Activated CD8-positive, alpha-beta memory T cell treated with anti-CD3 and anti-CD28 coated beads, Interleukin-2, amount 50 U/mL, for 1 hour (primary cell): ENCODE measurements around the gene TMPRSS12.
"Not testable (repeated sequence)": the region's sequence is repeated elsewhere in the genome, so short reads cannot be mapped to it uniquely, and the experiment has no call there.

Experiments used
- DNase-seq: peaks from one replicate; pipeline ENCODE4 v3.0.0-alpha.2; 2020; ENCODE audit errors: extremely low read depth

The TMPRSS12 gene, protein sequence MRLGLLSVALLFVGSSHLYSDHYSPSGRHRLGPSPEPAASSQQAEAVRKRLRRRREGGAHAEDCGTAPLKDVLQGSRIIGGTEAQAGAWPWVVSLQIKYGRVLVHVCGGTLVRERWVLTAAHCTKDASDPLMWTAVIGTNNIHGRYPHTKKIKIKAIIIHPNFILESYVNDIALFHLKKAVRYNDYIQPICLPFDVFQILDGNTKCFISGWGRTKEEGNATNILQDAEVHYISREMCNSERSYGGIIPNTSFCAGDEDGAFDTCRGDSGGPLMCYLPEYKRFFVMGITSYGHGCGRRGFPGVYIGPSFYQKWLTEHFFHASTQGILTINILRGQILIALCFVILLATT

DNA sequence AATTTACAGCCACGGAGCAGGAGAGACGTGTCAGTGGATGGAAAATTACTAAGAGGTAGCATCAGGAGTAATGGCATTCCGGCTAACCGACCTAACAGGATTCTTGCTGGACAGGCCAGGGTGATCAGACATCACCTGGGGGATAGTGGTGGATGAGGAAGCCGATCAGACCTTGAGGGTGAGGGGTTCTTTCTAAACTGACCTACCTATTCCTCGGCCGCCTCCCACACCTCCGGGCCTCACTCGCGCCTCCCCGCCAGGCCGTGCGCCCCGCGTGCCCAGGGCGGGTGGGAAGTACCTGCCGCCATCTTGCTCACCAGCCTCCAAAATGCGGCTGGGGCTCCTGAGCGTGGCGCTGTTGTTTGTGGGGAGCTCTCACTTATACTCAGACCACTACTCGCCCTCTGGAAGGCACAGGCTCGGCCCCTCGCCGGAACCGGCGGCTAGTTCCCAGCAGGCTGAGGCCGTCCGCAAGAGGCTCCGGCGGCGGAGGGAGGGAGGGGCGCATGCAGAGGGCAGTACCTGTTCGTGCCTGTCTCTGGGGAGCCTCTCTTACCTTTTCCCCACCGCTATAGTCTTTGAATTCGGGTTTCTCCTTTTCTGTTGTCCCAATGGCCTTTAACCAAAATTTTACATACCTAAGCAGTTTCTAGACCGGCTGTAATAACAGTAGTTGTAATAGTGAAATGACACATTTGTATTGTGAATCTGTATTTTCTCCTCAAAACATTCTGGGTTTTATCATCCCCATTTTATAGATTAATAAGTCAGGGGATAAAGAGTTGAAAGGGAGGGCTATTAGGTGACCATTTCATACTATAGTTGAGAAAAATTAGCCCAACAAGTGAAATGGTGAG lies at the start of gene TMPRSS12:
TMPRSS12 (plus strand) TSS at position 290 of the 857 bp plus-strand sequence; CDS start at position 329, 39 bp downstream.
- DNase-seq = no peak

DNA sequence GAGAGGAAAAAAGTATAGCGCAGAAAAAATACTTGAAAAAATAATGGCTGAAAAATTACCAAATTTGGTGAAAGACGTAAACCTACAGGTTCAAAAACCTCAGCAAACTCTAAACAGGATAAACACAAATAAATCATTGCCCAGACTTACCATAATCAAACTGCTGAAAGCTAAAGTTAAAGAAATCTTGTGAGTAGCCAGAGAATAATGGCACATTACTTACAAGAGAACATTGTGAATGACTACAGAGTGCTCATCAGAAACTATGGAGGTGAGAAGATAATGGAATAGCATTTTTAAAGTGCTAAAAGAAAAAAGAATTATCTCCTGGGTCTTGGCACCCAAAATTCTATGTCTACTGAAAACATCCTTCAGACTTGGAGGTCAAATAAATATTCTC lies 42.8 kb upstream of the TMPRSS12 start:
- DNase-seq = no peak

DNA sequence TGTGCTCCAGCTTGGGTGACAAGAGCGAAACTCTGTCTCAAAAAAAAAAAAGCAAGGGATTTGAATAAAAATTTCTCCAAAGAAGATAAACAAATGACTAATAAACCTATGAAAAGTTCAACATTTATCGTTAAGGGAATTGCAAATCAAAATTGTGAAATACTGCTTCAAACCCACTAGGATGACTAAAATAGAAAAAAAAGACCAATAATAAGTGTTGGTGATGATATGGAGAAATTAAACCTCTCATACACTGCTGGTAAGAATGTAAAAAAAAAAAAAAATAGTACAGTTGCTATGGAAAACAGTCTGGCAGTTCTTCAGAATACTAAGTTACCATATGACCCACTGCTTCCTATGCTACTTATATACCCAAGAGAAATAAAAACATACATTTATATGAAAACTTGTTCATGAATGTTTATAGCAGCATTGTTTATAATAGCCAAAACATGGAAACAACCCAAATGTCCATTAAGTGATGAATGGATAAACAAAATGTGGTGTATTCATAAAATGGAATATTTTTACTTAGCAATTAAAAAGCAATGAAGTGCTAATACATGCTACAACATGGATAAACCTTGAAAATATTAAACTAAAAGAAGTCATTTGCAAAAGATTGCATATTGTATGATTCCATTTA lies 39.4 kb upstream of the TMPRSS12 start:
- DNase-seq = no peak

DNA sequence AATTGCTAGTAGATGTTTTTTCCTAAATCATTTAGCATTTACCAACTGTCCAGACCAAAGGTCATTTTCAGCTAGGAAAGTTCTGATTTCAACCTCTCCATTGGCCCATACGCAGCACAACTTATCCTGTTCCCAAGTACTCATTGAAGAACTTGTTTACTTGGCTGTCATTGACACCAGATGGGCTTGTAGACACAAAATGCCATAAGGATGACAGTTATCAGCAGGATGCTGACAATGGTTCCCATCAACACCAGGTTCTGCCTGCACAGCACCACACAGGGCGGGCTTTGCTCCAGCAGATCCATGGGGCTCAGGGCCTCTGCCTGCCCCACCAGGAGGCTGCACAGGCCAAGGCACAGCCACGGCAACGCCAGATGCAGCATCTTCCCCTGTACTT lies 36.5 kb upstream of the TMPRSS12 start:
- DNase-seq = no peak

DNA sequence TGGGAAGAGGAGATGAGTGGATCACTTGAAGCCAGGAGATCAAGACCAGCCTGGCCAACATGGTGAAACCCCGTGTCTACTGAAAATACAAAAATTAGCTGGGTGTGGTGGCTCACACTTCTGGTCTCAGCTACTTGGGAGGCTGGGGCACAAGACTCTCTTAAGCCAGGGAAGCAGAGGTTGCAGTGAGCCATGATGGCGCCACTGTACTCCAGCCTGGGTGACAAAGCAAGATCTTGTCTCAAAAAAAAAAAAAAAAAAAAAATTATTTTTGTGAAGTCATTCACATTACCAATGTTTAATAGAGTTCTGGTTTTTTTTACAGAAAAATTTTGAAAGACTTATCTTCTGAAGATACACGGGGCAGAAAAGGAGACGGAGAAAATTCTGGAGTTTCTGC lies 33.6 kb upstream of the TMPRSS12 start:
- DNase-seq = not testable (repeated sequence)

DNA sequence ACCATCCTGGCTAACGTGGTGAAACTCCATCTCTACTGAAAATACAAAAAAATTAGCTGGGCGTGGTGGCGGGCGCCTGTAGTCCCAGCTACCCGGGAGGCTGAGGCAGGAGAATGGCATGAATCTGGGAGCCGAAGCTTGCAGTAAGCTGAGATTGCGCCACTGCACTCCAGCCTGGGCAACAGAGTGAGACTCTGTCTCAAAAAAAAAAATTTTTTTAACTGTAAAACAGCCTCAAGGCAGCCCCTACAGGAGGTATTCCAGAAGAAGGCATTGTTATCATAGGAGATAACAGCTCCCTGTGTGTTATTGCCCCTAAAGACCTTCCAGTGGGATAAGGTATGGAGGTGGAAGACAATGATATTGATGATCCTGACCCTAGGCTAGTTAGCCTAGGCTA lies 27.8 kb upstream of the TMPRSS12 start:
- not testable (repeated sequence) for DNase-seq

DNA sequence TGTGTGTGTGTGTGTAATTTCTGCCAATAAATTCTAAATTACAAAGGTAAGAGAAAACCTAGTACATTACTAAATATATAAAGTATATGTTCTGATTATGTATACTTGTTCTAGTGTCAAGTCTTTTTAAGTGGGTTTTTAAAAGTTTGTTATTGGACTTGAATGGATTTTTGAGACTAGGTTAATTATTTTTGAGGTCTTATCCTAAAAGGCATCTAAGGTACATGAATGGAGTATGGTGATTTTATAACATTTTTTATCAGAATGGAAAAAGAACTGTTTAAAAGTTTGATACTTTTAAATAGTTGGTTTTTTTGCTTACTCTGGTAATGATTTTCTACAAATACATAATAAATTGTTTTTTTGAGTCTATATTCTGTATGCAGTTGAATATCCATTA lies 22.5 kb upstream of the TMPRSS12 start:
- no peak for DNase-seq

DNA sequence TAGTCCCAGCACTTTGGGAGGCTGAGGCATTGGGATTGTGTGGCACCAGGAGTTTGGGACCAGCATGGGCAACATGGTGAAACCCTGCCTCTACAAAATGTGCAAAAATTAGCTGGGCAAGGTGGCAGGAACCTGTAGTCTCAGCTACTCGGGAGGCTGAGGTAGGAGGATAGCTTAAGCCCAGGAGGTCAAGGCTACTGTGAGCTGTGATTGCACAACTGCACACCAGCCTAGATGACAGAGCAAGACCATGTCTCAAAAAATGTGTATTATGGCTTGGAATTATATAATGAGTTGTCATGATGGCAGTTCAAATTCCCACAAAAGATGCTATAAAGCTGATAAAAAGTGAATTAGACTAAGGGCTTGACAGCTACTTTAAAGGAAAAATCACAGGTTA lies 20.6 kb upstream of the TMPRSS12 start:
- DNase-seq = no peak

DNA sequence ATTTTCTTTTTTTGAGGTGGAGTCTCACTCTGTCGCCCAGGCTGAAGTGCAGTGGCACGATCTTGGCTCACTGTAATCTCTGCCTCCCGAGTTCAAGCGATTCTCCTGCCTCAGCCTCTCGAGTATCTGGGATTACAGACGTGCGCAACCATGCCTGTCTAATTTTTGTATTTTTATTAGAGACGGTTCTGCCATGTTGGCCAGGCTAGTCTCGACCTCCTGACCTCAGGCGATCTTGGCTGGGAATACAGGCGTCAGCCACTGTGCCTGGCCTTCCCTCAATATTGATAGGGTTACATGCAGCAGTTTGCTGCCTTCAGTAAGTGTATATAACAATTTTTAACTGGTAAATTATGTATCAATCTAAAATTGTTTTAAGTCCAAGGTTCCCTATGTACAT lies 19.0 kb upstream of the TMPRSS12 start:
- DNase-seq = not testable (repeated sequence)

DNA sequence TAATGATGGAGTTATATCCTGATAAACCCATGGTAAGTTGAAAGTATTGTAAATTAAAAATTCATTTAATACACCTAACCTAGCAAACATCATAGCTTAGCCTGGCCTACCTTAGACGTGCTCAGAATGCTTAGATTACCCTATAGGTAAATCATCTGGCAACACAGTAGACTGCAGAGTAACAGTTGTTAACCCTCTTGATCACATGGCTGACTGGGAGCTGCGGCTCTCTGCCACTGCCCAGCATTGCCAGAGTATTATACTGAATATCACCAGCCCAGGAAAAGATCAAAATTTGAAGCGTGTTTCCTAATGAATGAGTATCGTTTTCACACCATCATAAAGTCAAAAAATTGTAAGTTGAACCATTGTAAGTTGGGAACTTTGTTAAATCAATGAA lies 17.8 kb upstream of the TMPRSS12 start:
- no peak for DNase-seq

DNA sequence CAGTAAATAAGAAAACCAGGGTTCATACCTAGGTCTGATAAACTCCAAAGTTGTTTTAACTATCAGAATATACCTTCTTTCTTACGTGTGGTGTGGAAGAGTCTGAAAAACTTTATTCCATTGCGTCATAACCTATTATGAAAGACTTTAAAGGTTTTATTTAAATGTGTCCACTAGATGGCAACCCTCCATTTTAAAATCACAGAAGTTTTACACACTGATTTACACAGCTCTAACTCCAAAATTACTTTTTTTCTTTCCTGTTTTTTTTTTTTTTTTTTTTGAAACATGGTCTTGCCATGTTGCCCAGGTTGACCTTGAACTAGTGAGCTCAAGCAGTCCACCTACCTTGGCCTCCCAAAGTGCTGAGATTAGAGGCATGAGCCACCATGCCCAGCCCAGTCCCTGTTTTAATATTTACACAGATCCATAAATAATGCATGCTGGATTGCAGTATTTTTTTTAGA lies 17.3 kb upstream of the TMPRSS12 start:
- DNase-seq = no peak

DNA sequence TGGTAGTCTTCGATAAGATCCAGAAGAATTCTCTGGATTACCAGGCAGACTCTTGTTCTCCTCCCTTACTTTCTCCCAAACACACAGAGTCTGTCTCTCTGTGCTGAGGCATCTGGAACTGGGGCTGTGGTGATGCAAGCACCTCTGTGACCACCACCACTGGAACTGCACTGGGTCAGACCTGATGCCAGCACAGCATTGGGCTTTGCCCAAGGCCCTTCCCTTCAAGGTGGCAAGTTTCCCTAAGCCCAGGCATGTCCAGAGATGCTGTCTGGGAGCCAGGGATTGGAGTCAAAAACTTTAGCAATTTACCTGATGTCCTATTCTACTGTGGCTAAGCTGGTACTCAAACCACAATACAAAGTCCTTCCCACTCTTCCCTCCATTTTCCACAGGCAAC lies 14.6 kb upstream of the TMPRSS12 start:
- no peak for DNase-seq

DNA sequence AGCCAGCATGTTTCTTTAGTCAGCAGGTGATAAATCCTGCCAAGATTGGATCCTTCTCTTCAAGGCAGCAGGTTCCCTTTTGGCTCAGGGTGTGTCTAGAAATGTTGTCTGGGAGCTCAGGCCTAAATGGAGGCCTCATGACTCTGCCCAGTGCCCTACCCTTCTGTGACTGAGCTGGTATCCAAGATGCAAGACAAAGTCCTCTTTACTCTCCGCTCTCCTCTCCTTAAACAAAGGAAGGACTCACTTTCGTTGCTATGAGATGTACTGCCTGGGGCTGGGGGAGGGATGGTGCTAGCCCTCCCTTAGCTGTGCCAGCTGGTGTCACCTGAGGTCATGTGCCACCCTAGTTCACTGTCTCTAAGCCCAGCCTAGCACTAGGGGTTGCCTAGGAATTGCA lies 13.8 kb upstream of the TMPRSS12 start:
- no peak for DNase-seq

DNA sequence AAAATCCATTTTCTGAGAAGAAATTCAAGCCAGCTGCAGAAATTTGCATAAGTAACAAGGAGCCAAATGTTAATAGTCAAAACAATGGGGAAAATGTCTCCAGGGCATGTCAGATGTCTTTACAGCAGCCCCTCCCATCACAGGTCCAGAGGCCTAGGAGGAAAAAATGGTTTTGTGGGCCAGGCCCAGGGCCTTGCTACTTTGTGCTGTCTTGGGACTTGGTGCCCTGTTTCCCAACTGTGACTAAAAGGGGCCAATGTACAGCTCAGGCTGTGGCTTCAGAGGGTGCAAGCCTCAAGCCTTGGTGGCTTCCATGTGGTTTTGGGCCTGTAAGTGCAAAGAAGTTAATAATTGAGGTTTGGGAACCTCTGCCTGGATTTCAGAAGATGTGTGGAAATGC lies 8.9 kb upstream of the TMPRSS12 start:
- not testable (repeated sequence) for DNase-seq

DNA sequence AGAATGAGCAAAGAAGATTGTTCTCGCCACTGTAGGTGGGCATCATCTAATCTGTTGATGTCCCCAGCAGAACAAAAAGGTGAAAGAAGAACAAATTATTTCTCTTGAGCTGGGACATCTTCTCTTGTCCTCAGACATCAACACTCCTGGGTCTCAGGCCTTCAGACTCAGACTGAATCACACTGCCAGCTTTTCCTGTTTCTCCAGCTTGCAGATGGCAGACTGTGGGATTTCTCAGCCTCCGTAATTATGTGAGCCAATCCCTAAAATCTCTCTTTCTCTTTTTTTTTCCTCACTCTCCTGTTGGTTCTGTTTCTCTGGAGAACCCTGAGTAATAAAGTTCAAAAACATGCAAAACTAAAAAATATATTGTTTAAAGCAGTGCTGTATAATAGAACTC lies 3.7 kb upstream of the TMPRSS12 start:
- DNase-seq = no peak

DNA sequence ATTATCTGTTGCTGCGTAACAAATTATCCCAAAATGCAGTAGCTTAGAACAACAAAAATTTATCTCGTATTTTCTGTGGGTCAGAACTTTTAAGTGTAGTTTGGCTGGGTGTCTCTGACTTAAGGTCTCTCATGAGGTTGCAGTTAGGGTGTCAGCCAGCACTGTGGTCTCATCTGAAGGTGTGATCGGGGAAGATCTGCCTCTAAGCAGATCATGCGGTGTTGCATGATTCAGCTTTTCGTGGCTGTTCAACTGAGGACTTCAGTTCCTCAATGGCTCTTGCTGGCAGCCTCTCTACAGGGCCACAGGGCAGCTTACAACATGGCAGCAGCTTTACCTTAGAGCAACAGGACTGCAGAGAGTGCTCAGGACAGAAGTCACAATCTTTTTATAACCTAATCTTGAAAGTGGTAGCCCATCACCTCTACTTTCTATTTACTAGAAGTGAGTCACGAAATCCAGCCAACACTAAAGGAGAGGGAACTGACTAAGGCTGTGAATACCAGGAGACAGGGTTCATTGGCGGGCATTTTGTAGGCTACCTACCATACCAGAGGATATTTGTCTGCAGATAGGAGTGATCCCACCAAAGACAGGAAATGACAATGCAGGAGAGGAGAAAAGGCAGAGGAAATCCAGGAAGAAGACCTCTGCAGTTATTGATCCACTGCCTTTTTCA lies 1.8 kb upstream of the TMPRSS12 start:
- DNase-seq = no peak

DNA sequence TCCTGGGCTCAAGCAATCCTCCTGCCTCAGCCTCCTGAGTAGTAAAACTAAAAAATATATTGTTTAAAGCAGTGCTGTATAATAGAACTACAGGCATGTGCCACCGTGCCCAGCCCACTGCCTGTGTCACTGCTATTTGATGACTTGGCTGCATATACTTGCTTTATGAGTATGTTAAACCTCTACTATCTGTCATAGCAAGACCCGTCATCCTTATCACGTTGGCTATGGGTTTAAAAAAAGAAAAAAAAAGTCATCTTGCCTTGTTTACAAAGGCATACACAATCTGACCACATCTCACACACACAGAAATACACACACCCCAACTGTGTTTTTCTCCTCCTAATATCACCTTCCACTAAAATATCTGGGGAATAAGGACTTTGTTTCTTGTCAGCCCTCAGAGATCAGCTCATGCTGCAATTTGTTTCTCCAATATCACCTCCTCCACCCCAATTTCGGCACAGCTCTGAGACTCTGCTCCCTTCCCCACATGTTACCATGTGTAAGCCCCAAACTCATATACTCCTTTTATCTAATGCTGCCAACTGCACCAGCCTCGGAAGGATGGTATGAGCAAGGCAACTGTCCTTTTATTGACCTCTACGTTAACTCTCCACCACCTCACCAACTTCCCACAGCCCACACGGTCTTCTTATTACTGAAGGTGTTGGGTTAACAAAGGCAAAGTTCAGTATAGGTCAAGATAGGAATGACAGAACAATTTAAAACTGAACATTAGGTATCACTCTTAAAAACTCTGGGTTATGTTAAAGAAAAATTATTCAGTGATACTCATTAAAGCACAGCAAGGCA lies 802 bp upstream of the TMPRSS12 start:
- no peak for DNase-seq

DNA sequence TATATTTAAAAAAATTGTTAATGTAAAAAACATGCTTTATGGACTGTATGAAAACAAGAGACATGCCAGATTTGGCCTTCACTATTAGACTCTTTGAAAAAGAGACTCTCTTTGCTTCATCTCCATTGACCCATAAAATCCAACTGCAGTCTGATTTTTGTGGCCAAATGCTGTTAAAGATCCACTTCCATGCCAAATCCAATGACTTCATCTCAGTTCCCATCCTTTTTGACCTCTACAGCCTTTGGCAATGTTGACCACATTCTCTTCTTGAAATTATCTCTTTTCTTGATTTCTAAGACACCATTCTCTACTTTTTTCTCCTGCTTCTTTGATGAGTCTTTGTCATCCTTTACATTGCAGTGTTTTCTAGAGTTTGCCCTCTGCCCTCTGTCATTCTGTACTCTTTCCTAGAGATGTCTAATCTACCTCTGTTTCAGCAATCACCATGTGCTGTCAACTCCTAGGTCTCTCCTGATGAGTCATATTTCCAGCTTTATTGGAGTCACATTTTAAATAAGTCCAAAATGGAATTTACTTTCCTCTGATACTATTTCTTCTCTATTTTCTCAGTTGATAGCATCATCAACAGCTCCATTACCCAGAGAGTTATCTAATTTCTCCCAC lies 2.4 kb downstream of the TMPRSS12 start:
- no peak for DNase-seq

DNA sequence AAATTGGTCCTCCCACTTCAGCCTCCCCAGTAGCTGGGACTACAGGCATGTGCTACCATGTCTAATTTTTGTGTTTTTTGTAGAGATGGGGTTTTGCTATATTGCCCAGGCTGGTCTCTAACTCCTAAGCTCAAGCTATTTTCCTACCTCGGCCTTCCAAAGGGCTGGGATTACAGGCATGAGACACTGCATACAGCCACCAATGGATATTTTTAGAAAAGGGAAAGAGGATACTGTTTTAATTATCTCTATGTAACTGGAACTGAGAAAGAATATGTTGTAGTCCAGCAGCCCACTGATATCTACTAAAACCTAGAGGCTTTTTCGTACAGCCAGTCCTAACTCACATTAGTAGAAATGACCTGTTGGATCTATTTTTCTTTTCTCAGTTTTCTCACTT lies 6.2 kb downstream of the TMPRSS12 start:
- DNase-seq = no peak

DNA sequence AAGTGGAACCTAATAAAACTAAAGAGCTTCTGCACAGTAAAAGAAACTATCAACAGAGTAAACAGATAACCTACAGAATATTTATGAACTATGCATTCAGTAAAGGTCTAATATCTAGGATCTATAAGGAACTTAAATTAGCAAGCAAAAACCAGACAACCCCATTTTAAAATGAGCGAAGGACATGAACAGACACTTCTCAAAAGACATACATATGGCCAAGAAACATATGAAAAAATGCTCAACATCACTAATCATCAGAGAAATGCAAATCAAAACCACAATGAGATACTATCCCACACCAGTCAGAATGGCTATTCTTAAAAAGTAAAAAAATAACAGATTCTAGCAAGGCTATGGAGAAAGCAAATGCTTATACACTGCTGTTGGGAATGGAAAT lies 12.5 kb downstream of the TMPRSS12 start:
- DNase-seq = not testable (repeated sequence)

DNA sequence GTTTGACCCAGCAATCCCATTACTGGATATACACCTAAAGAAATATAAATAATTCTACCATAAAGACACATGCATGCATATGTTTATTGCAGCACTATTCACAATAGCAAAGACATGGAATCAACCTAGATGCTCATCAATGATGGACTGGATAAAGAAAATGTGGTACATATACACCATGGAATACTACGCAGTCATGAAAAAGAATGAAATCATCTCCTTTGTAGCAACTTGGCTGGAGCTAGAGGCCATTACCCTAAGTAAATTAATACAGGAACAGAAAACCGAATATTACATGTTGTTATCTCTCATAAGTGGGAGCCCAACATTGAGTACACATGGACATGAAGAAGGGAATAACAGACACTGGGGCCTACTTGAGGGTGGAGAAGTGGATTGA lies 13.0 kb downstream of the TMPRSS12 start:
- DNase-seq = not testable (repeated sequence)
